ENCODE data around the gene IPO13. TPM values are rescaled to one million over a fixed set of nuclear protein-coding genes. Genes with fewer than 3 reads are reported as not detected.

The IPO13 gene
- total RNA-seq, 1 experiment from 2014 or later = 19.8 TPM

GRCh38 chr1:44014365-44015104 is 67.8 kb downstream of the IPO13 start:
- Histone ChIP-seq H3K4me1 (ENCODE audit: low read length) (no peaks in the 10 kb centered on the region), H3K36me3 (ENCODE audit: insufficient read depth, low read length) (no peaks in the 10 kb centered on the region), H3K9me3 (ENCODE audit: low read length) (no peaks in the 10 kb centered on the region), H3K4me3 (ENCODE audit: low read length) (no peak overlapping the region), H3K9me2 (replicated peaks; ENCODE audit: insufficient read depth, low read length) (no peaks in the 10 kb centered on the region), H3K79me2 (ENCODE audit: low read length) (no peaks in the 10 kb centered on the region), H4K20me1 (ENCODE audit: insufficient read depth, low read depth, low read length) (no peaks in the 10 kb centered on the region), H2AFZ (ENCODE audit: low read length) (no peak overlapping the region), H3K27me3 (ENCODE audit: low read length) (no peaks in the 10 kb centered on the region), H3K4me2 (ENCODE audit: low read depth, low read length, poor library complexity, severe bottlenecking) (no peak overlapping the region), H3K9ac (ENCODE audit: low read length) (no peak overlapping the region), H3K27ac (ENCODE audit: low read length) (no peak overlapping the region)
- DNase-seq = no peak

- no peaks in the 10 kb centered on the region for H3K4me1 ChIP-seq (ENCODE audit: low read length)
- no peak overlapping the region for H3K4me3 ChIP-seq (ENCODE audit: low read length)
- DNase-seq = no peak
- H4K20me1 ChIP-seq (ENCODE audit: insufficient read depth, low read depth, low read length) = no peaks in the 10 kb centered on the region
- no peaks in the 10 kb centered on the region for H3K36me3 ChIP-seq (ENCODE audit: insufficient read depth, low read length)
- no peak overlapping the region for H3K27ac ChIP-seq (ENCODE audit: low read length)
- no peak overlapping the region for H3K4me2 ChIP-seq (ENCODE audit: low read depth, low read length, poor library complexity, severe bottlenecking)
- H3K27me3 ChIP-seq (ENCODE audit: low read length) = no peaks in the 10 kb centered on the region
- no peak overlapping the region for H3K9ac ChIP-seq (ENCODE audit: low read length)
- no peaks in the 10 kb centered on the region for H3K79me2 ChIP-seq (ENCODE audit: low read length)
- no peaks in the 10 kb centered on the region for H3K9me2 ChIP-seq (replicated peaks; ENCODE audit: insufficient read depth, low read length)
- no peaks in the 10 kb centered on the region for H3K9me3 ChIP-seq (ENCODE audit: low read length)
- H2AFZ ChIP-seq (ENCODE audit: low read length) = no peak overlapping the region
Observed at GRCh38 chr1:44015206-44015605, 68.5 kb downstream of the IPO13 start.

- Histone ChIP-seq H2AFZ (ENCODE audit: low read length) (no peak overlapping the region), H3K9ac (ENCODE audit: low read length) (no peak overlapping the region)
- no peak for DNase-seq
Observed at GRCh38 chr1:44016041-44016889, 69.5 kb downstream of the IPO13 start.

GRCh38 chr1:44016890-44017400 is 70.2 kb downstream of the IPO13 start:
- Histone ChIP-seq H3K9me3 (ENCODE audit: low read length) (no peaks in the 10 kb centered on the region), H3K9me2 (replicated peaks; ENCODE audit: insufficient read depth, low read length) (no peaks in the 10 kb centered on the region), H4K20me1 (ENCODE audit: insufficient read depth, low read depth, low read length) (no peaks in the 10 kb centered on the region), H3K79me2 (ENCODE audit: low read length) (no peaks in the 10 kb centered on the region), H3K4me2 (ENCODE audit: low read depth, low read length, poor library complexity, severe bottlenecking) (no peak overlapping the region), H3K27ac (ENCODE audit: low read length) (no peak overlapping the region), H3K9ac (ENCODE audit: low read length) (no peak overlapping the region), H2AFZ (ENCODE audit: low read length) (no peak overlapping the region), H3K4me1 (ENCODE audit: low read length) (peaks cover 6% of the 10 kb centered on the region; the same call in 1 of the 2 replicates), H3K27me3 (ENCODE audit: low read length) (no peaks in the 10 kb centered on the region), H3K36me3 (ENCODE audit: insufficient read depth, low read length) (no peaks in the 10 kb centered on the region), H3K4me3 (ENCODE audit: low read length) (no peak overlapping the region)
- no peak for DNase-seq

More at GRCh38 chr1:44016041-44016889, 69.5 kb downstream of the IPO13 start:
- Histone ChIP-seq H3K79me2 (ENCODE audit: low read length) (no peaks in the 10 kb centered on the region), H3K36me3 (ENCODE audit: insufficient read depth, low read length) (no peaks in the 10 kb centered on the region), H3K27me3 (ENCODE audit: low read length) (no peaks in the 10 kb centered on the region), H3K4me3 (ENCODE audit: low read length) (no peak overlapping the region), H3K27ac (ENCODE audit: low read length) (no peak overlapping the region), H3K4me2 (ENCODE audit: low read depth, low read length, poor library complexity, severe bottlenecking) (no peak overlapping the region), H3K9me3 (ENCODE audit: low read length) (no peaks in the 10 kb centered on the region), H3K4me1 (ENCODE audit: low read length) (no peaks in the 10 kb centered on the region), H4K20me1 (ENCODE audit: insufficient read depth, low read depth, low read length) (no peaks in the 10 kb centered on the region), H3K9me2 (replicated peaks; ENCODE audit: insufficient read depth, low read length) (no peaks in the 10 kb centered on the region)

Other genes with a start within 250 kb of the IPO13 start
- gene ST3GAL3, start 239.4 kb upstream of the IPO13 start, total RNA-seq (2014; rRNA removed; shearing (Covaris generic); ENCODE audit: low replicate concordance) = 19.4 and 33.1 TPM in 2 replicates
- gene ARTN, start 13.1 kb upstream of the IPO13 start, total RNA-seq (2014; rRNA removed; shearing (Covaris generic); ENCODE audit: low replicate concordance) = 1.0 TPM in 1 of 2 replicates, not detected in the other
- 42.2 and 44.4 TPM in 2 replicates for gene DPH2, start 23.1 kb downstream of the IPO13 start, total RNA-seq (2014; rRNA removed; shearing (Covaris generic); ENCODE audit: low replicate concordance)
- gene ATP6V0B, start 28.0 kb downstream of the IPO13 start, total RNA-seq (2014; rRNA removed; shearing (Covaris generic); ENCODE audit: low replicate concordance) = 386 and 447 TPM in 2 replicates
- 42.9 and 68.7 TPM in 2 replicates for gene B4GALT2, start 32.3 kb downstream of the IPO13 start, total RNA-seq (2014; rRNA removed; shearing (Covaris generic); ENCODE audit: low replicate concordance)
- gene CCDC24, start 44.6 kb downstream of the IPO13 start, total RNA-seq (2014; rRNA removed; shearing (Covaris generic); ENCODE audit: low replicate concordance) = 28.1 and 34.7 TPM in 2 replicates
- gene SLC6A9, start 84.5 kb downstream of the IPO13 start, total RNA-seq (2014; rRNA removed; shearing (Covaris generic); ENCODE audit: low replicate concordance) = 7.0 and 7.9 TPM in 2 replicates
- not detected in 2 replicates for gene KLF17, start 171.9 kb downstream of the IPO13 start, total RNA-seq (2014; rRNA removed; shearing (Covaris generic); ENCODE audit: low replicate concordance)
- gene KLF18, start 194.7 kb downstream of the IPO13 start, total RNA-seq (2014; rRNA removed; shearing (Covaris generic); ENCODE audit: low replicate concordance) = not detected in 2 replicates